Gastrocnemius medialis (tissue), 4 donors: Measurements from ENCODE around the gene HEPN1. TPM values are rescaled to one million over a fixed set of nuclear protein-coding genes. Genes with fewer than 3 reads are reported as not detected.

Source experiments
- ATAC-seq, 2 donors: fragments of 150-250 bp; one replicate each; pipeline ENCODE4 v1.9.1; 2016
- DNase-seq, 2 donors: peaks; one replicate each; pipeline ENCODE4 v3.0.0-alpha.2; 2019
- H3K27ac ChIP-seq, 4 donors: fragments of 200-600 bp; sonication (generic); 1 replicate in 1 of 4; 2 replicates in 3 of 4; pipeline ENCODE4 v1.5.1; 2016 to 2018; ENCODE audit warnings: mild to moderate bottlenecking in 2 of 4, moderate library complexity in 1 of 4
- H3K27me3 ChIP-seq, 3 donors: fragments of 200-600 bp; sonication (generic) in 2 of 3; 1 replicate in 1 of 3; 2 replicates in 2 of 3; pipeline versions ENCODE4 v1.5.1 to v1.6.0; 2016 to 2019; ENCODE audit warnings: mild to moderate bottlenecking in 1 of 3, moderate library complexity in 1 of 3
- H3K36me3 ChIP-seq, 2 donors: fragments of 200-600 bp; sonication (generic) in 1 of 2; one replicate each; pipeline ENCODE4 v1.5.1; 2017 to 2018
- H3K4me1 ChIP-seq, 2 donors: fragments of 200-600 bp; sonication (generic) in 1 of 2; one replicate each; pipeline ENCODE4 v1.5.1; 2016 to 2017; ENCODE audit warnings: mild to moderate bottlenecking in 2 of 2
- H3K4me3 ChIP-seq, 4 donors: fragments of 200-600 bp; sonication (generic) in 3 of 4; 1 replicate in 1 of 4; 2 replicates in 3 of 4; pipeline ENCODE4 v1.5.1; 2016 to 2019; ENCODE audit warnings: mild to moderate bottlenecking in 2 of 4
- H3K9me3 ChIP-seq, 3 donors: fragments of 200-600 bp; sonication (generic) in 2 of 3; 1 replicate in 1 of 3; 2 replicates in 2 of 3; pipeline ENCODE4 v1.5.1; 2016 to 2019
- POLR2A ChIP-seq, 2 donors: fragments of 450-650 bp; IDR thresholded peaks; one replicate each; pipeline ENCODE4 v1.6.1; 2017; ENCODE audit warnings: antibody characterized with exemption in 2 of 2, mild to moderate bottlenecking in 2 of 2, moderate library complexity in 2 of 2
- in situ Hi-C, 4 donors: fragments of 200-750 bp; cut with MboI; loops; one replicate each; pipeline versions ENCODE4 v1.15.0 to v1.8.0; 2017; ENCODE audit warnings: low sequenced_read_pairs in 4 of 4
- intact Hi-C: fragments of 100-400 bp; cut with DNase I; formaldehyde crosslinking; loops from one replicate; pipeline ENCODE4 v1.15.1; 2023; ENCODE audit warnings: low total_unique reads
- total RNA-seq, 4 donors: library from RNA; depleted of rRNA; stranded (reverse); fragments of >200 nt; gene quantifications; one replicate each; pipeline versions ENCODE4 v1.1.0 to v1.2.3, GENCODE V29; 2016
- TF ChIP-seq, protein P1 (sequence below), 5 experiments: fragments of 450-650 bp in 3 of 5; fragments of 200-600 bp in 2 of 5; sonication (generic) in 2 of 5; IDR thresholded peaks in 4 of 5; conservative IDR thresholded peaks in 1 of 5; 1 replicate in 4 of 5; 2 replicates in 1 of 5; pipeline ENCODE4 v1.5.1; 2016 to 2019; ENCODE audit warnings: antibody characterized with exemption in 5 of 5, mild to moderate bottlenecking in 3 of 5, moderate library complexity in 3 of 5

Gene HEPN1
- total RNA-seq, 4 donors from 2014 or later: not detected

DNA sequence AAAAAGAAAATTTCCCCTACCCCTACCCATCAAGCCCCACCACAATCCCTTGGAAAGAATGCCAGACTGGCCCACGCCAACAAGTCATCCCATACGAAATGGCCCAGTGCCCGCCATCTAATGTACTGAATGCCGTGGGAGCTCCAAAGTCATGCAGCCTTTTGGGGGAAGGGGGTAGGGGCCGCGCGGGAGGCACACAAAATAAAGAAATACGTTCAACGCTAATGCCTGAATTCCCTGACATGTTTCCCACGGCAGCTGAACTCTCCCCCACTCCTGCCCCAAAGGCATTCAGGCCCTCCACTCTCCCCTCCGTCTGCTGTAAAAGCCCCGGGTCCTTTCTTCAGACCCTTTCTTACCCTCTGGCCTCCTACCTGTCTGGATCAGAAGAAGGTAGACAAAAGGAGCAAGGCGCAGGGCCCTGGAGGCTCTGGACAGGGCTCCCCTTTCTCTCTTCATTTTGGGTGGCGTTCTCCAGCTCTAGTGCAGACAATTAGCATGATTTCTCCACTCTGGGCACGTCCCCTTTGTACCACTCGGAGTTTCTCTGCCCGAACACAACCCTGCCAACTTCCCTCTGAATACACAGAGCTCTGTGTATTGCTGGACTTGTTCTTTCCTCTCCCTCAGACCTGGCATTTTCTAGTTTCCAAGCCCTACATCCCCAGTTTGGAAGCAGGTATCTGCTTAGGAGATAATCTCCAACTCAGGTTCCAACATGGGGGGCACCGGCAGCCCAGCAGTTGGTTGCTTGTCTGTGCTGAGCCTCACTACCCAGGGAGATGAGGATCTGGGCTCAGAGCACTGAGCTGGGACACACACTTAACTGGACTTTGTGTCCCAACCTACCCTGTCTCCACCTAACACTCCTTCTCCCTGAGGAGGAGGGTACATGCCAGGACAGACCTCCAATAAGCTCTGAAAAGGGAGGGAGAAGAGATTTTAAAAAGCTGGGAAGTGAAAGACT, 16.8 kb downstream of the HEPN1 start, which contains the start of gene HEPACAM:
HEPACAM (minus strand) TSS at position 500 of the 967 bp plus-strand sequence; CDS start at position 459, 41 bp downstream.
- no peak within 1 kb of the TSS for H3K27ac ChIP-seq
- TF ChIP-seq POLR2A (IDR thresholded peaks at IDR 0.05): no peak
- TF ChIP-seq, protein P1, sequence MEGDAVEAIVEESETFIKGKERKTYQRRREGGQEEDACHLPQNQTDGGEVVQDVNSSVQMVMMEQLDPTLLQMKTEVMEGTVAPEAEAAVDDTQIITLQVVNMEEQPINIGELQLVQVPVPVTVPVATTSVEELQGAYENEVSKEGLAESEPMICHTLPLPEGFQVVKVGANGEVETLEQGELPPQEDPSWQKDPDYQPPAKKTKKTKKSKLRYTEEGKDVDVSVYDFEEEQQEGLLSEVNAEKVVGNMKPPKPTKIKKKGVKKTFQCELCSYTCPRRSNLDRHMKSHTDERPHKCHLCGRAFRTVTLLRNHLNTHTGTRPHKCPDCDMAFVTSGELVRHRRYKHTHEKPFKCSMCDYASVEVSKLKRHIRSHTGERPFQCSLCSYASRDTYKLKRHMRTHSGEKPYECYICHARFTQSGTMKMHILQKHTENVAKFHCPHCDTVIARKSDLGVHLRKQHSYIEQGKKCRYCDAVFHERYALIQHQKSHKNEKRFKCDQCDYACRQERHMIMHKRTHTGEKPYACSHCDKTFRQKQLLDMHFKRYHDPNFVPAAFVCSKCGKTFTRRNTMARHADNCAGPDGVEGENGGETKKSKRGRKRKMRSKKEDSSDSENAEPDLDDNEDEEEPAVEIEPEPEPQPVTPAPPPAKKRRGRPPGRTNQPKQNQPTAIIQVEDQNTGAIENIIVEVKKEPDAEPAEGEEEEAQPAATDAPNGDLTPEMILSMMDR (IDR thresholded peaks at IDR 0.05 in 4 of 5, conservative IDR thresholded peaks at IDR 0.05 in 1 of 5): no peak
- H3K27me3 ChIP-seq: no peaks in the 10 kb centered on the region
- no peak for DNase-seq
- H3K36me3 ChIP-seq: no peaks in the 10 kb centered on the region
- in situ Hi-C loops: no loop called here
- no peak within 1 kb of the TSS for H3K4me3 ChIP-seq
- H3K9me3 ChIP-seq: no peaks in the 10 kb centered on the region
- no peak for ATAC-seq
- no peaks in the 10 kb centered on the region for H3K4me1 ChIP-seq
- intact Hi-C loops: no loop called here

DNA sequence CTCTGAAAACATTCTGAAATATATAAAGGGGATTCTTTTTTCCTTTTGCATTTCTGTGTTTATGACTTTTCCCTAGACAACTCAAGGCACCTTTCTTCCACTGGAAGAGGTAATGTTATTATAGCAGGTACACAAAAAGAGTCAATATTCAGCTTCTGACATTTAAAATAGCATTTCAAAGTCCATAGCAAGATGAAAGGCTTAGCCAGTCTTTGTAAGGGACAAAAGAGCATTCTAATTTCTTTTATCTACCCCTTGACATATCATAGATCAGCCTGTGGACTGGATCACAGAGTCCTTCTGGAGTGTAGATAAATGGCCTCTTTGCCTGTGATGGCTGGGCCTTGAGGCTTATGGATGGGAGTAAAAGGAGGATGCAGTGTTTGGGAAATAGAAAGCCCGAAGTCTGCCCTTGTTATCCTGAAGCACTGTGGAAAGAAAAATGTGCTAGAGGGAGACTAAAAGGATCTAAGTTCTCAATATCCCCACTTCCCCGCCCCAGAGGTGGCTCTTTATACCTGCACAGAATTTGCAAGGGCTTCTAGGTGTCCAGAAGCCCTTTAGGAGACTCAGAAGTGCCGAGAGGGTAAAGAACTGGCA, 18.4 kb downstream of the HEPN1 start:
- H3K27ac ChIP-seq: no peak overlapping the region
- H3K9me3 ChIP-seq: no peaks in the 10 kb centered on the region
- H3K27me3 ChIP-seq: no peaks in the 10 kb centered on the region
- in situ Hi-C loops: no loop called here
- TF ChIP-seq POLR2A (IDR thresholded peaks at IDR 0.05): no peak
- TF ChIP-seq, protein P1 (IDR thresholded peaks at IDR 0.05 in 4 of 5, conservative IDR thresholded peaks at IDR 0.05 in 1 of 5): no peak
- H3K4me3 ChIP-seq: no peak overlapping the region
- no peaks in the 10 kb centered on the region for H3K4me1 ChIP-seq
- H3K36me3 ChIP-seq: no peaks in the 10 kb centered on the region
- DNase-seq (no peak), ATAC-seq (no peak)
- intact Hi-C loops: no loop called here

DNA sequence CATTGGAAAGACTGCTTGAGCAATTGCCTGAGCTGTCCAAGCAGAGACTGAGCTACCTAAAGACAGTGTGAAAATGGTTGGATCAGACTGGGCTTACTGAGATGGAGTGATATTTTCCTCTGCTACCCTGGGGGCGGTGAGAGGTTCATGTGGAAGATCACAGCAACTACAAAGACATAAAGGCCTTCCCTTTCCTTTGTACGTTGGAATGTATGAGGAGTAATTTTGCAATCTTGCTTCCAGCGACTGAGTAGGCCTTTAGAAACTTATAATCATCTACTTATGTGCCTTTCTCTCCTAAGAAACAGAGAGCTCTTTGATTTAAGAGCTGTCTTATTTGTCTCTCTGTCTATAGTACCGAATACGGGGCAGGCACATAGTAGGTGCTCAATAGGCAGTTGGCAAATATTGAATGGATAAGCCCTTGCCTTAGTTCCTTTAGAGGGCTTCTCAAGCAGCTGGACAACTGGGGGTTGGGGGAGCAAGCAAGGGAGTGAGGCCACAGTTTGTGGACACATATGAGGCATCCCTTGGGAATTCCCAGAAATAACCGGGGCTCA, 19.2 kb downstream of the HEPN1 start:
- H3K27me3 ChIP-seq: no peaks in the 10 kb centered on the region
- DNase-seq: no peak
- in situ Hi-C loops (no loop called here), intact Hi-C loops (no loop called here)
- no peaks in the 10 kb centered on the region for H3K9me3 ChIP-seq
- H3K36me3 ChIP-seq: no peaks in the 10 kb centered on the region
- no peak for ATAC-seq
- H3K4me3 ChIP-seq: no peak overlapping the region
- H3K27ac ChIP-seq: no peak overlapping the region
- H3K4me1 ChIP-seq: no peaks in the 10 kb centered on the region
- TF ChIP-seq POLR2A (IDR thresholded peaks at IDR 0.05): no peak
- TF ChIP-seq, protein P1 (IDR thresholded peaks at IDR 0.05 in 4 of 5, conservative IDR thresholded peaks at IDR 0.05 in 1 of 5): no peak

DNA sequence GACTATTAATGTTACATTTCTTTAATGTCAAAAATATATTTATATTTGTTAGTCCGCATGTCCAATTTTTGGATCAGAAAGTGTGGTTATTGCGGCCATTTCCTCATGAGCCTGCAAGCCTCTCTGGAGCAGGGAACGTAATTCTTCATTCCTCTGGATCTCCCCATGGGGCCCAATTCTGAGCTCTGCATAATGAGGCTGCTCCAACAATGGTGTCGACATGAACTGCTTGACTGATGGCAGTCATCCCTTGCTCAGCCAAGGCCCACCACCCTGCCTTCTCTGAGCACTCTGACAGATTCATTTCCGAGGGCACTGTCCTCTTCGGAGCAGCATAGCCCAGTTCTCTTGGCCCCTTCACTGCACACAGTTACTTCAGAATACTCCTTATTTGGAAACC, 19.9 kb downstream of the HEPN1 start:
- no peaks in the 10 kb centered on the region for H3K36me3 ChIP-seq
- H3K4me1 ChIP-seq: no peaks in the 10 kb centered on the region
- TF ChIP-seq, protein P1 (IDR thresholded peaks at IDR 0.05 in 4 of 5, conservative IDR thresholded peaks at IDR 0.05 in 1 of 5): no peak
- TF ChIP-seq POLR2A (IDR thresholded peaks at IDR 0.05): no peak
- intact Hi-C loops (no loop called here), in situ Hi-C loops (no loop called here)
- no peaks in the 10 kb centered on the region for H3K27me3 ChIP-seq
- no peak for ATAC-seq
- no peak for DNase-seq
- no peak overlapping the region for H3K27ac ChIP-seq
- no peak overlapping the region for H3K4me3 ChIP-seq
- H3K9me3 ChIP-seq: no peaks in the 10 kb centered on the region
